ENCODE results near the gene ARMC6.
A peak's percentile ranks its signal among the peaks of the same experiment; 100 is the strongest.

Gene ARMC6

DNA sequence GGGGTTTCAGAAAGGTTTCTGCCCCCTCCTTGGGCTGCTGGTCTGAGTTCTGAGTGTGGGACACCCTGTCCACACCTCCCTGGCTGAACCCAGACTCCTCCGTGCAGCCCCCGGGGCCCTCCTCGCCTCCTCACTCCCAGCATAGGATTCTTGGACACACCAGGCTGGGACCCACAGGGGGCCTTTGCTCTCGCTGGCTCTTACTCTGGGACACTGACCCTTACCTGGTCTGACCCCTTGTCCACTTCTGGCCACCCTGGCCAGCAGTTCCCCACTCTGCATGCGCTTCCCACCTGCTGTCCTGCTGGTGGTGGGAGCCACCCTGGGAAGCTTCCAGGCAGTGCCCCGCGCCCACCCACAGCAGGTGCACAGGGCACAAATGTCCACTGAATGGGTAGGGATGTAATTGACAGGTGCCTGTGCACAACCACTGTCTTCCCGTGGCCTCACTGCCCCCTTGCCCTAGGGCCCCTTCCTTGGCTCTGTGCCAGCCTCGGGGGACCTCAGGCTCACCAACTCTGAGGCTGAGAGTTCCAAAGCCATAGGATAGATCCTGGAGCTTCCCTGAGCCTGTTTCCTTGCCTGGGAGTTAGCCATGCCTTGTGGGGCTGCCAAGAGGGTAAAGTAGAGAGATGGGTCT lies 23.4 kb downstream of the ARMC6 start:
- no peak for DNase-seq

DNA sequence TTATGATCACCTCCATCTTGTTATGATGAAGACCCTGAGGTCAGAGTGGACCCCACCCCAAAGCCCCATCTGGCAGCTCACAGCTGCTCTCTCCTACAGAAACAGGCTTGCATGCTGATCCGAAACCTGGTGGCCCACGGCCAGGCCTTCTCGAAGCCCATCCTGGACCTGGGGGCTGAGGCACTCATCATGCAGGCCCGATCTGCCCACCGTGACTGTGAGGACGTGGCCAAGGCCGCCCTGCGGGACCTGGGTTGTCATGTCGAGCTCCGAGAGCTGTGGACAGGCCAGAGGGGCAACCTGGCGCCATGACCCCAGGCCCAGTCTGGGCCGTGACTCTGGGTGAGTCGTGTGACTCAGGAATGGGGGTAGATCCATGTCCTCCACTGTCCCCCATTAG lies 23.9 kb downstream of the ARMC6 start:
- no peak for DNase-seq

DNA sequence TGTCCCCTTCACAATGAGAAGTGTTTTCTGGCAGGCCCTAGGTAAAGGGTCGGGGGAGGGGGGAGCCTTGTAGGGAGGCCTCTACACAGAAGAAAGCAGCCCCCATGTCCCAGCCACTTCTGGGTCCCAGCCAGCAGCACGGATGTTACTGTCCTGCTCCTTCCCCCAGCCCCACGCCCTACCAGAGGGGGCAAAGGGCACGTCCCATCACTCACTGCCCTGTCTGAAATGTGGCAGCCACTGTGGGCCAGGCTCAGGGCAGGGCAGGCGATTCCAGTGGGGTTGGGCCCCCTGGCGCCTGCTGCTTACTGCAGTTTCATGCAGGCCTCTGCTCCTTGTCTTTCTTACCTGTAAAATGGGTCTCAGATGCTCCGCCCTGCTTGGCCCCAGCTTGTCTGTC lies 24.3 kb downstream of the ARMC6 start:
- no peak for DNase-seq

- DNase-seq = no peak
These were observed 25.8 kb downstream of the ARMC6 start for GRCh38 chr19:19059018-19059836.

GRCh38 chr19:19059837-19060611 lies 26.6 kb downstream of the ARMC6 start:
- DNase-seq = no peak

DNA sequence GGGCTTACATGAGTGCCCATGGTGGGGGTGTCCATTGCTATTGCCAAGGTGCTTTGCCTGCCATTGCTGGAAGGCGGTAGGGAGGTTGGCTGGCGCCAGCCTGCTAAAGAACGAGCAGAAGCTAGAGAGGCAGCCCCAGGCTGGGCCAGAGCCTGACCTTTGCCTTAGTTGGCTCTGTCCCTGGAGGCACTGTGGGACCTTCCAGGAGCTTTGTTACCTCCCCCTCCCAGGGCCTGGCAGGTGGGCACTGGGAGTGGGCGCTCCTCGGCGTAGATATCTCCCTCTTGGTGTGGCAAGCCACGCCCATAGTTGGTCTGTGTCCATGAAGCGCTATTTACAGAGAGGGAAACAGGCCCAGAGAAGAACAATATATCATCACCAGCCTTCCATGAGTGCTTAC lies 28.1 kb downstream of the ARMC6 start:
- DNase-seq = no peak

GRCh38 chr19:19062454-19063182 lies 29.2 kb downstream of the ARMC6 start:
- no peak for DNase-seq

DNA sequence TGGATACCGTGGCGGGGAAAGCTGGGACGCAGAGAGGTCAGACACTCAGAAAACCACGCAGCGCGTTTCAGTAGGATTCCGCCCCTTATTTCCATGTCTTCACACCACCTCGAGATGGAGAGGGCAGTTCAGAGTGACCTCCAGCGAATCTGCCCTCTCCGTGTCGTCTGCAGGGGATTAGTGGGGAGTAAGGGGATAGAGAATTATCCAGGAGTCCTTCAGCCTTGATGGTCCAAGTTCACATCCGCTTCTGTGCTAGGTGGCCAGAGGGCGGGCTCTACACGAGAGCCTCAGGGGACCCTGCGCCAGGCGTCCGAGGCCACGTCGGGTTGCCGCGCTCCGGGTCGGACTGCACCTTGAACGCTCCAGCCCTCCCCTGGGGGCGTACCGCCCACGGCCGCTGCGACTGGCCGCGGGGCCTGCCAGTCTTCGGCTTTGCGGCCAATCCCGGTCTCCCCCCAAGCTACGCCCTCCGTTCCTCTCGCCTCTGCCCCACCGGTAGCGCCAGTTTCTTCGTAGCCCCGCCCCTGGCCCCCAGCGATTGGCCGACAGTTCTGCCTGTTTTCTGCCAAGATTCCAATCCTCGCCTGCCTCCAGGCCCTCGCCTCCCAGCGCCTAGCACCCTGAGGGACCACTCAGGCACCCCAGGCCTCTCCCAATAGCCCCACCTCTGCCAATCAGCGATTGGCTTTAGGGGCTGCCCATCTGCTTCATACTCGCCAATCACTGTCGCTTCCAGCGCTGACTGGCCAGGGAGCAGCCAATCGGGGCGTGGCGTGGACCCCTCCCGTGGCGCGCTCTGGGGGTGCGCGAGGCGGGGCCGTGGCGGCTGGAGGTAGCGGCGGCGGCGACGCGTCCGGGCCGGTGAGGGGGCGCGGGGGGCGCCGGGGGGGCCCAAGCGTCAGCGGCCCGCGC lies 30.0 kb downstream of the ARMC6 start, which contains the start of gene SLC25A42:
Gene SLC25A42 (plus strand): TSS at position 812 of the 915 bp plus-strand sequence. CDS start 32,131 bp downstream, outside the sequence.
- peak; percentile 98 for DNase-seq

DNA sequence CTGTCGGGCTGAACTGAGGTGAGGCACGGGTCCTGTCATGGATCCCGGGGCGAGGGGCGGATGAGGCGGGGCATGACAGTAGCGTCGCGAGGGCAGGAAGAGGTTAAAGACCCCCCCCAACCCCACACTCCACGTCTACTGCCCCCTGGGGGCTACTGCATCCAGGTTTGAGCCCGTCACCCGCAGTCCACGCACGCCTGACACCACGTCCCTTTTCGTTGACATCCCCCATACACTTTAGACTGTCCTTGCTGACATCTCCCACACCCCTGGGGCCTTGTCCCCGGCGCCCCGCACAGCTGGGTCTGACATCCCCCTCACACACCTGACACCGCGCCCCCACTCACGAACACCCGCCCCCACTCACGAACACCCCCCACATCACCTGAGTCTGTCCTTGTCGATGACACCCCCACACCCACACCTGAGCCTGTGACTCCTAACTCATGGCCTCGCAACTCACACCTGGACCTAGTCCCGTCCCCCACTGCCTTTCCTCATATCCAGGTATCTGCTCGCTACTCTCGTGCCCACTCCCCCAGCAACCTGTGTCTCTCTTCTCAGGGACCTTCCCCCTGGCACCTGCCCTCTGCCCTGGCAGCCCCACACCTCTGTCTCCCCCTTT lies 30.8 kb downstream of the ARMC6 start:
- DNase-seq = no peak

DNA sequence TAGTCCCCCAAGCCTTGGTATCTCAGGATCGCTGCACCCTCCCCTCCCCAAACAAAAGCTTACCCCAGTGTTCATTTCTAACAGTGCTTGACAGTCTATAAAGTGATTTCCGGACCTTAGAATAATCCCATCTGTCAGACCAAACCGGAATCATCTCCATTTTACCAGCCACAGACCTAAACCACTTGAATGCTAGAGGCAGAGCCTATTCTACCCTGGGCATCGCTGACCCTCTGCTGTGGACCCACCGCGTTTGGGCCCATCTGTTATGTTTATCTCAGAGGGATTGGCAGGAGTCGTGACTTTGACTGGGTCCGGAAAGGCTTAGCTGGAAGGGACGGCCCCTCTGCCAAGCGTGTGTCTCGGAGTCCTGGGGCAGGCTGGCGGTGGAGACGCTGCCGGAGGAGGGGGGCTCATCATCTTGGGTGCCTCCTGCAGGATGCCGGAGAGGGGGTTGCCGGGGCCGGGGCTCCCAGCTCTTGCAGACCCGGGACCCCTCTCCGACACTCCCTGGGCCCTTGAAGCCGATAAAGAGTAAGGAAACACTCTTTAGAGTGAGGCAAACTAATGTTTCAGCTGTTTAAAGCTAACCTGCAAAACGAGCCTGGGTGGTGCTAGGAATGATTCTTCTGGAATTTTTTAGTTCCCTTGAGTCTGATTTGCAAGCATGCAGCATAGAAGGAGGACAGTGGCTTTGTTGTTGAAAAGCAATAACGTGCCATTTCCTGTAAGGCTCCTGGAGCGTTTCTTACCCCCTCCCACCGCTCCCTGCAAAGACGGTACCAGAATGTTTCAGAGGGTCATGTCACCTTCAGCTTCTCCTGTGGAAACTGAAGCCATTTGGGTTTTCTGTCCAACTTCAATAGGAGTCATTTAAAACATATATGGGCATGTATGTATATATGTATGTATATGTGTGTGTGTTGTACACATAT lies 31.7 kb downstream of the ARMC6 start:
- no peak for DNase-seq

GRCh38 chr19:19067276-19068072 lies 34.1 kb downstream of the ARMC6 start:
- no peak for DNase-seq

DNA sequence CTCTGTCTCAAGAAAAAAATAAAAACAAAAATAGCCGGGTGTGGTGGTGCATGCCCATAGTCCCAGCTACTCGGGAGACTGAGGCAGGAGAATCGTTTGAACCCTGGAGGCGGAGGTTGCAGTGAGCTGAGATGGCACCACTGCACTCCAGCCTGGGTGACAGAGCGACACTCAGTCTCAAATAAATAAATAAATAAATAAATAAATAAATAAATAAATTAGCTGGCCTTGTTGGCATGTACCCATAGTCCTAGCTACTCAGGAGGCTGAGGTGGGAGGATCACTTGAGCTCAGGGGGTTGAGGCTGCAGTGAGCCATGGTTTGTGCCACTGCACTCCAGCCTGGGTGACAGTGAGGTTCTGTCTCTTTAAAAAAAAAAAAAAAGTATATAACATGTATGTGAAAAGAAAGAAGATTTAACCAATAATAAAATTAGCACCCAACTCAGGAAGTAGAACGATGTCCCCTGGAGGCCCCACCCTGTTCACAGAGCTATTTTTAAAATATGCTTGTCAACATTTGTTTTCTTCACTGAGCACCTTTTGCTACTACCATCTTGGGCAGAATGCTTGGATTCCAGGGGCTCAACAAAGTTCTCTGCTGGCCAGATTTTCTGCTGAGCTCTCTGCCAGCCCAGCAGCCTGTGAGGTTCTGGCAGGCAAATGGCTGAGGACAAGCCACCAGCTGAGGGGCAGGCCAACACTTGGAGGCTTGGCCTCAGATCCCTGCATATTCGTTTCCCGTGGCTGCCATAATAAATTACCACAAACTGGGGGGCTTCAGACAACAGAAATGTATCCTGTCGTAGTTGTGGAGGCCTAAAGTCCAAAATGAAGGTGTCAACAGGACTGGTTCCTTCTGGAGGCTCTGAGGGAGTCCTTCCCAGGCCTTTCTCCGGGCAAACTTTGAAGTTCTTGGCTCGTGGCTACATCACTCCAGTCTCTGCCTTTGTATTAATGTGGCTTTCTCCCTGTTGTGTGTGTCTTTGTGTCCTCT lies 35.6 kb downstream of the ARMC6 start:
- DNase-seq = no peak

DNA sequence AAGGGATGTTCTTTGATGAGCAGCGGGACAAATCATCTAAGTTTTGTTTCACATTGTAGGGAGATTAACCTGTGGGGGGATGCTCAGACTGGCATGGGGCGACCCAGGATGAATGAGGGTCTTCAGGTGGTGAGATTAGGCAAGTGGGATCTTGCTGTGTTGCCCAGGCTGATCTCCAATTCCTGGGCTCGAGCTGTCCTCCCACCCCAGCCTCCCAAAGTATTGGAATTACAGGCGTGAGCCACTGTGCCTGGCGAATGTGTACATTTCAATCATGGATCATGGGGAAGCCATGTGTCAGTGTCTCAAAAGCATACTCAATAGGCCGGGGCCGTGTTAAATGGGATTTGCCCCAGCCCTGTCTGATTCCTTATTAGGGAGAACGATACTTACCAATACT lies 38.5 kb downstream of the ARMC6 start:
- DNase-seq = no peak

DNA sequence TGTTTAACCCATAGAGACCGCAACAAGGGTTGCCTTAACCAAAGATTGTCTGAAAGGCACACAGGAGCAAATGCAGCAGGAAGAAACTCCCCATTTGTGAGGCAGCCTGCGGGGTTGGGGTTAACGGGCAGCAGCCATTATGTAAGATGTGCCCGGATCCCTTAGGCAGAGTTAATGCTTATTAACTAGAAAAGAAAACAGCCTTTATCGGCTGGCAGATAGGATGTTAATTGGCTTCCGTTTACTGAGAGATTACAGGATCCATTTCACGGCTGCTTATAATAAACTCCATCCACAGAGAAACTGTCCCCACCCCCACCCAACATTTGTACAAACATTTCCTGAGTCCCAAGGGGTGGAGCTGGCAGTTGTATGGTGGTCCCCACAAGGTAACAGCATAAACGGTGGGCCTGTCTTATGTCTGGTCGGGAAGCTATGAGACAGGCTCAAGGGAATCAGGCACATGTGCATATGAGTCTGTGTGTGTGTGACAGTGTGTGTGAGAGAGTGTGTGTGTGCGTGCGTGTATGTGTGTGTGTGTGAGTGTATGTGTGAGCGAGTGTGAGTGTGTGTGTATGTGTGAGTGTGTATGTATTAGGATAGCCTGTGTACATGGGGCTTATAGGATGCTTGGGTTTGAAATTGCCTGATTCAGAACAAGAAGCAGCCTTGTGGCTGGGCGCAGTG lies 40.9 kb downstream of the ARMC6 start:
- DNase-seq = peak; percentile 58

- no peak for DNase-seq
These were observed 41.7 kb downstream of the ARMC6 start for GRCh38 chr19:19075126-19075525.

DNA sequence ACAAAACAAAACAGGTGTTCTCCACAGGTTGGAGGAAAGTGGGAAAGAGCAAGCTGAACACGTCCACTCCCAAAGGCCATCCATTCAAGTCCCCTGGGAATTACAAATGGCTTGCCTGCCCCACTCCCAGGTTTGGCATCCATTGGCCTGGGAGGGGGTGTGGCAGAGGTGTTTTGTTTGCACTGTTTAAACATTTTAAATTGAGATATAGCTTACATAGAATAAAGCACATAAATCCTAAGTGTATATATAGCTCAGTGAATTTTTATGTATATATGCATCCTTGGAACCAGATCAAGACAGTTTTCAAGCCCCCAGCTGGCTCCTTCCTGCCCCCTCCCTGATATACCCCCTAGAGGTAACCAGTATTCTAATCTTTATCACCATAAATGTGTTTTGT lies 43.1 kb downstream of the ARMC6 start:
- no peak for DNase-seq

DNA sequence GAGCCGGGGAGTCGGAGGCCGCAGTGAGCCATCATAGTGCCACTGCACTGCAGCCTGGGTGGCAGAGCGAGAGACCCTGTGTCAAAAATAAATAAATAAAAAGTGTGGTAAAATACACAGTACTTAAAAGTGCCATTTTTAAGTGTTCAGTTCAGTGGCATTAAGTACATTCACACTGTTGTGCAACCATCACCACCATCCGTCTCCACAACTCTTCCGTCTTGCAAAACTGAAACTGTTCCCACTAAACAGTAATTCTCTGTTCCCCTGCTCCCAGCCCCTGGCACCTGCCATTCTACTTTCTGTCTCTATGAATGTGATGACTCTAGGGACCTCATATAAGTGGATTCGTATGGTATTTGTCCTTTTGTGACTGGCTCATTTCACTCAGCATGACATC lies 43.7 kb downstream of the ARMC6 start:
- peak; percentile 93 for DNase-seq
